ENCODE measurements around the gene PITX3.

PITX3 gene

DNA sequence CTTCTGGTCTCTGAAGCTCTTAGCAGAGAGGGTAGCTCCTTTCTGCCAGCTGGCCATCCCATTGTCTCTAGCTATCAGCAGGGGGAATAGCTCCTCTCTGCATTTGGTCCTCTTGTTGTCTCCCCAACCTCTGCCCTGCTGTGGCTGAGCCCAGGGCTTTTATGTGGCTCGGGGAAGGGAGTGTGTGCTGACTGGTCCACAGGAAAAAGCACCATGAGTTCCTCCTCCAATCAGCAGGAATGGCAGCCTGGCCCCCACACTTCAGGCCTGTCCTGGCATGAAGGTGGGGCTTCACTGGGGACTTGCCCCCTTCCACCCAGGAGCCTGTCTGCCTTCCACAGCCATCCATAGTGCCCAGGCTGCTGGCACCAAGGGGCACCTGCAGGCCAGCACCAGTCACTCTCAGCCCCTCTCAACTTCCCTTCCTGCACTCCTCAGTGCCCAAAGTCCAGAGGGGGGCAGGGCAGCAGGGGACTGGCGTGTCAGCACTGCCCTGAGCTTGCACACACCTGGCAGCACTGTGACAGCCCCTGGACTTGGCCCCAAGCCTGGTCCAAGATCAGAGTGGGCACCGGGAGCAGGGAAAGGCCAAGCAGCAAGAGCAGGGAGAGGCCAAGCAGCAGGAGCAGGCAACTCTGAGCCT lies 52.9 kb downstream of the PITX3 start:
- no peaks in the 10 kb centered on the region for H3K27me3 ChIP-seq
- no peaks in the 10 kb centered on the region for H4K20me1 ChIP-seq
- H3K4me3 ChIP-seq, result no peak overlapping the region
- H3K36me3 ChIP-seq, result peaks cover 0 to 8% (median 0%) of the 10 kb centered on the region in 11 experiments; a peak in 4 of 22 replicates
- no peak overlapping the region for H3K9ac ChIP-seq
- peaks cover 62 to 91% (median 70%) of the 10 kb centered on the region in 11 experiments for H3K9me3 ChIP-seq (replicated peaks in 1 of 11)
- peaks cover 0 to 12% (median 5%) of the 10 kb centered on the region in 10 experiments; a peak in 6 of 20 replicates for H3K4me1 ChIP-seq
- H3K4me2 ChIP-seq, result no peak overlapping the region
- no peak for TF ChIP-seq Cebpa-rat (IDR thresholded peaks at IDR 0.05)
- H3K27ac ChIP-seq, result no peak overlapping the region

DNA sequence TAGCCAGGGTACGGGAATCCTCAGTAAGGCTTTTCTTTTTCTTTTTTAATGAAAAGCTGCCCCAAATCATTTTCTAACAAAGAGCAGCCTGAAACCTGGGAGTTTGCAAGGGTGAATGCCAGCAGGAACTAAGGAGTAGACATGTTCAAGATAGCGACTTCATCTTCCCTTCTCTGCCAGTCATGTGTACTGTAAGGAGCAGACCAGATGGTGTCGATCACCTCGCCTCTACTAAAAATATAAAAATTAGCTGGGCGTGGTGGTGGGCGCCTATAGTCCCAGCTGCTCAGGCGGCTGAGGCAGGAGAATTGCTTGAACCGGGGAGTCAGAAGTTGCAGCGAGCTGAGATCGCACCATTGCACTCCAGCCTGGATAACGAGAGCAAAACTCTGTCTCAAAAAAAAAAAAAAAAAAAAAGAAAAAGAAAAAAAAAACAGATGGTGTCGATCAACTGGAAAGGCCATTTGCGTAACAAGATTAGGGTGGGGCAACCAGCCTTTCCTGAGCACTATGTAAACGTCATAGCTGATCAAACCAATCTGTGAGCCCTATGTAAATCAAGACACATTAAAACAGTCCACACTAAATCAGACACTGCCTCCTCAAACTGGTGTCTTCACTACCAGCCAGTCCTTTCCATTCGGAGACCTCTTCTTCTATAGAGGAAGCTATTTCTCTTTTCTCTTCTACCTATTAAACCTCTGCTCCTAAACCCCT lies 55.3 kb downstream of the PITX3 start:
- TF ChIP-seq Cebpa-rat (IDR thresholded peaks at IDR 0.05), result no peak
- Histone ChIP-seq H3K27me3 (no peaks in the 10 kb centered on the region), H3K4me3 (no peak overlapping the region), H4K20me1 (no peaks in the 10 kb centered on the region), H3K9me3 (replicated peaks in 1 of 11) (peaks cover 37 to 67% (median 46%) of the 10 kb centered on the region in 11 experiments), H3K36me3 (no peaks in the 10 kb centered on the region), H3K4me1 (peaks cover 0 to 12% (median 5%) of the 10 kb centered on the region in 10 experiments; a peak in 6 of 20 replicates), H3K4me2 (no peak overlapping the region), H3K27ac (no peak overlapping the region; a peak in 1 of 22 replicates), H3K9ac (no peak overlapping the region)

DNA sequence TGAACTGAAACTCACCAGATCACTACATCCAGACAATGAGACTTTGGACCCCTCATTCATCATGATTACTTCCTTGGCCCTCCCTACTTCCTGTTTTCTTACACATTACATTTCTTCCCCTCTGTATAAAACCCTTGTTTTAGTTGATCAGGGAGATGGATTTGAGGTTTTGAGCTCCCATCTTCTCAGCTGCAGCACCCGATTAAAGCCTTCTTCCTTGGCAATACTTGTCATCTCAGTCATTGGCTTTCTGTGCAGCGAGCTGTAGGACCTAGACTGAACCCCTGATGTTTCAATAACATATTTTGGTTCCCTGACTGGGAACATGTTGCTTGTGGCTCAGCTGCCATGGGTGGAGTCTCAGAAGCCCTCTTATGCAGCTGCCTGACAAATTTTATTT lies 56.0 kb downstream of the PITX3 start:
- no peaks in the 10 kb centered on the region for H3K27me3 ChIP-seq
- no peak for TF ChIP-seq Cebpa-rat (IDR thresholded peaks at IDR 0.05)

GRCh38 chr10:102184606-102185005 lies 56.7 kb downstream of the PITX3 start:
- Histone ChIP-seq H3K36me3 (no peaks in the 10 kb centered on the region), H4K20me1 (no peaks in the 10 kb centered on the region), H3K27ac (no peak overlapping the region), H3K9me3 (replicated peaks in 1 of 11) (peaks cover 24 to 53% (median 34%) of the 10 kb centered on the region in 11 experiments), H3K4me2 (no peak overlapping the region), H3K4me1 (peaks cover 0 to 10% (median 4%) of the 10 kb centered on the region in 10 experiments; a peak in 6 of 20 replicates), H3K27me3 (no peaks in the 10 kb centered on the region), H3K9ac (no peak overlapping the region), H3K4me3 (no peak overlapping the region)
- TF ChIP-seq Cebpa-rat (IDR thresholded peaks at IDR 0.05), result no peak

More for the DNA sequence above, 56.0 kb downstream of the PITX3 start:
- H3K27ac ChIP-seq, result no peak overlapping the region; a peak in 1 of 22 replicates
- H3K9ac ChIP-seq, result no peak overlapping the region
- no peak overlapping the region for H3K4me2 ChIP-seq
- no peak overlapping the region for H3K4me3 ChIP-seq
- peaks cover 0 to 12% (median 5%) of the 10 kb centered on the region in 10 experiments; a peak in 6 of 20 replicates for H3K4me1 ChIP-seq
- no peaks in the 10 kb centered on the region for H3K36me3 ChIP-seq
- H3K9me3 ChIP-seq (replicated peaks in 1 of 11), result peaks cover 31 to 60% (median 39%) of the 10 kb centered on the region in 11 experiments
- H4K20me1 ChIP-seq, result no peaks in the 10 kb centered on the region

Data from BLaER1 treated with 17β-estradiol and CSF1 and Interleukin-3, amounts not matched to agents 10 nM and 100 nM (cell line).